Tibial artery (tissue), 4 donors: Measurements from ENCODE around the gene TROAP.

Experiments
- DNase-seq, 2 donors: peaks; one replicate each; pipeline ENCODE4 v3.0.0-alpha.2; 2019
- H3K27ac ChIP-seq, 2 donors: fragments of 200-600 bp; sonication (generic) in 1 of 2; 1 replicate in 1 of 2; 2 replicates in 1 of 2; pipeline ENCODE4 v1.5.1; 2018 to 2019; ENCODE audit warnings: mild to moderate bottlenecking in 1 of 2
- H3K27me3 ChIP-seq, 2 donors: fragments of 200-600 bp; sonication (generic) in 1 of 2; one replicate each; pipeline versions ENCODE4 v1.5.1 to v1.6.0; 2016 to 2019
- H3K36me3 ChIP-seq, 3 donors: fragments of 200-600 bp; sonication (generic) in 2 of 3; one replicate each; pipeline ENCODE4 v1.5.1; 2016 to 2019; ENCODE audit warnings: mild to moderate bottlenecking in 2 of 3
- H3K4me1 ChIP-seq, 4 donors: fragments of 200-600 bp; sonication (generic) in 2 of 4; 1 replicate in 3 of 4; 2 replicates in 1 of 4; pipeline ENCODE4 v1.5.1; 2016 to 2019
- H3K4me3 ChIP-seq, 2 donors: fragments of 200-600 bp; sonication (generic) in 1 of 2; 1 replicate in 1 of 2; 2 replicates in 1 of 2; pipeline ENCODE4 v1.5.1; 2018 to 2019; ENCODE audit warnings: mild to moderate bottlenecking in 2 of 2
- H3K9me3 ChIP-seq, 3 donors: fragments of 200-600 bp; sonication (generic) in 1 of 3; one replicate each; pipeline ENCODE4 v1.5.1; 2016 to 2019
- CTCF ChIP-seq, 2 experiments: fragments of 200-600 bp in 1 of 2; fragments of 450-650 bp in 1 of 2; IDR thresholded peaks; one replicate each; pipeline ENCODE4 v1.5.1; 2017 to 2019; ENCODE audit warnings: antibody characterized with exemption in 2 of 2, mild to moderate bottlenecking in 1 of 2, moderate library complexity in 1 of 2
- intact Hi-C: fragments of 100-400 bp; cut with DNase I; formaldehyde crosslinking; loops from one replicate; pipeline ENCODE4 v1.15.0; 2023; ENCODE audit warnings: low total_unique reads

The TROAP gene

GRCh38 chr12:49293056-49293956 is 29.7 kb upstream of the TROAP start:
- peaks cover 0 to 37% (median 29%) of the 10 kb centered on the region in 4 donors for H3K4me1 ChIP-seq
- H3K4me3 ChIP-seq, result peak overlapping the region in 1 of 2 donors; percentile 39
- peak overlapping the region; percentile 20 to 54 for H3K27ac ChIP-seq
- TF ChIP-seq CTCF (IDR thresholded peaks at IDR 0.05), result no peak
- intact Hi-C loops, result loop anchor here (5.0 to 10.0 kb wide), 2 partner anchors 44 to 431 kb away; partner anchors contain the start of gene C1QL4
- DNase-seq, result peak; percentile 36 to 70
- no peaks in the 10 kb centered on the region for H3K9me3 ChIP-seq
- H3K27me3 ChIP-seq, result peaks cover 0 to 40% of the 10 kb centered on the region in 2 donors
- no peaks in the 10 kb centered on the region for H3K36me3 ChIP-seq

- no peak for TF ChIP-seq CTCF (IDR thresholded peaks at IDR 0.05)
- peak in 1 of 2 donors; percentile 51 for DNase-seq
- Histone ChIP-seq H3K9me3 (no peaks in the 10 kb centered on the region), H3K27ac (no peak overlapping the region), H3K4me1 (peaks cover 0 to 37% (median 29%) of the 10 kb centered on the region in 4 donors), H3K4me3 (no peak overlapping the region), H3K27me3 (peaks cover 0 to 49% of the 10 kb centered on the region in 2 donors), H3K36me3 (no peaks in the 10 kb centered on the region)
- intact Hi-C loops, result loop anchor here (5.0 to 10.0 kb wide), 2 partner anchors 43 to 431 kb away; partner anchors contain the start of gene C1QL4
Measured at GRCh38 chr12:49294086-49294803, 28.8 kb upstream of the TROAP start.

GRCh38 chr12:49294804-49295081 is 28.3 kb upstream of the TROAP start:
- peaks cover 0 to 37% (median 29%) of the 10 kb centered on the region in 4 donors for H3K4me1 ChIP-seq
- H3K27ac ChIP-seq, result no peak overlapping the region
- intact Hi-C loops, result loop anchor here (5.0 to 10.0 kb wide), 2 partner anchors 43 to 430 kb away; partner anchors contain the start of gene C1QL4
- no peaks in the 10 kb centered on the region for H3K36me3 ChIP-seq
- no peak overlapping the region for H3K4me3 ChIP-seq
- TF ChIP-seq CTCF (IDR thresholded peaks at IDR 0.05), result no peak
- peaks cover 0 to 54% of the 10 kb centered on the region in 2 donors for H3K27me3 ChIP-seq
- H3K9me3 ChIP-seq, result no peaks in the 10 kb centered on the region
- DNase-seq, result no peak

- intact Hi-C loops, result loop anchor here (10.0 kb wide), 1 partner anchor 429 kb away; no protein-coding TSS in a partner anchor
- Histone ChIP-seq H3K4me3 (no peak within 1 kb of the TSS), H3K27me3 (peaks cover 0 to 60% of the 10 kb centered on the region in 2 donors)
Measured at GRCh38 chr12:49295082-49295936, 27.7 kb upstream of the TROAP start, which contains the start of gene PRPH. Gene PRPH (plus strand): TSS chr12:49295147. CDS start chr12:49295201, 54 bp downstream.

More at GRCh38 chr12:49295082-49295936, 27.7 kb upstream of the TROAP start, which contains the start of gene PRPH:
- peak in 1 of 2 donors; percentile 59 for DNase-seq
- Histone ChIP-seq H3K9me3 (no peaks in the 10 kb centered on the region), H3K4me1 (peaks cover 0 to 37% (median 29%) of the 10 kb centered on the region in 4 donors), H3K36me3 (no peaks in the 10 kb centered on the region), H3K27ac (no peak within 1 kb of the TSS)
- TF ChIP-seq CTCF (IDR thresholded peaks at IDR 0.05), result no peak
